Mesangial cell (primary cell): ENCODE data around the gene ABHD17A. TPM values are rescaled to one million over a fixed set of nuclear protein-coding genes. Genes with fewer than 3 reads are reported as not detected.

Experiments used
- total RNA-seq: library from RNA; depleted of rRNA; stranded (reverse); fragments of >200 nt; gene quantifications from 2 replicates; pipeline ENCODE4 v1.2.3, GENCODE V29; 2015

The ABHD17A gene
- total RNA-seq: 104 and 115 TPM in 2 replicates

GRCh38 chr19:1885398-1886119, at the start of gene ABHD17A:
ABHD17A (minus strand) TSS chr19:1885496; CDS start chr19:1881566, 3,930 bp downstream.

DNA sequence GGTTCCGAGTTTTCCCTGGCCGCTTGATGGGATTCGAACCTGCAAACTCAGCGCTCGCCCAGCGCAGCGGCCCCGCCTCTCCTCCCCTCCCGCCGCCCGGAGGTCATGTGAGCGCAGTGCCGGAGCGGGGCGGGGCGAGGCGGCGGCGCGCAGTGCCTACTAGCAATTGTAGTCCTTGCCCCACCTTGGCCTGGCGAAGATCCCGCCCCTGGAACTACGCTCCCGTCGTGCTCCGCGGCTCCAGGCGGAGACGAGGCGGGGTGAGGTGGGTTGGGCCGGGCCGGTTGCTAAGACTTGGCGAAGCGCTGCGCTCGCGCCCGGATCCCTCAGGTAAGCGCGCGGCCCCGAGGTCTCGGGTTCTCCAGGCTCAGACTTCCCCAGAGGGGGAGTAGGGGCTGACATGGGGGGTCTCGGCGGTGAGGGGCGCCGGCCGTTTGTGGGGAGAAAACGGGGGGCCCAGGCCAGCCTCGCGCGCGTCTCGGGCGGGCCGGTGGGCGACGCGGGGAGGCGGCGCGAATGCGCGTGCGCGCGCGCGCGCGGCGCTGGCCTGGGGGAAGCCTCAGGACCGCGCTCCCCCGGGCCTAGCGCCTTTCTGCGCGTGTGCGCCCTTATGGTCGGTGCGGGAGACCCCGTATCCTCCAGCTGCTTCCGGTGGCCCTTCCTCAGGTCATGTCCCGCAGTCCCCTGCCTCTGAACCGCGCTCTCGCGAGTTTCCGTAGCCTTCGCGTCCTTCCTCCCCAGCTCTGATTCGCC, 20.0 kb upstream of the ABHD17A start, which contains the start of the genes ADAT3 and SCAMP4:
TSS of gene ADAT3 (plus strand) at position 290 of the 753 bp plus-strand sequence. CDS start 6,649 bp downstream, outside the sequence.
TSS of gene SCAMP4 (plus strand) at position 290 of the 753 bp plus-strand sequence. CDS start 9,621 bp downstream, outside the sequence.

DNA sequence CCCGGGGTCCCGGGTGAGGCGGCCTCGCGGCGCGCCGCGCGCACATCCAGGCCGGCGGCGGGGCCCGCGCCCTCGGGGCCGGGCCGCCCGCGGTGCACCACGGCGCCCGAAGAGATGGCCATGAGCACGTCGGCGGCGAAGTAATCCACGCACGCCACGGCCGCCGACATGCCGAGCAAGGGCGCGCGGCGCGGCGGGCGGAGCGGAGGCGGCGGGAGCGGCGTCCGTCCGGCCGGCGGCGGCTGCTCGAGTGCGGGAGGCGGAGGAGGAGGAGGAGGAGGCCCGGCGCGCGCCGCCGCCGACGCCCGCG, 22.0 kb downstream of the ABHD17A start, which contains the start of gene KLF16:
TSS of gene KLF16 (minus strand) at position 252 of the 310 bp plus-strand sequence. CDS start at position 170, 82 bp downstream.

DNA sequence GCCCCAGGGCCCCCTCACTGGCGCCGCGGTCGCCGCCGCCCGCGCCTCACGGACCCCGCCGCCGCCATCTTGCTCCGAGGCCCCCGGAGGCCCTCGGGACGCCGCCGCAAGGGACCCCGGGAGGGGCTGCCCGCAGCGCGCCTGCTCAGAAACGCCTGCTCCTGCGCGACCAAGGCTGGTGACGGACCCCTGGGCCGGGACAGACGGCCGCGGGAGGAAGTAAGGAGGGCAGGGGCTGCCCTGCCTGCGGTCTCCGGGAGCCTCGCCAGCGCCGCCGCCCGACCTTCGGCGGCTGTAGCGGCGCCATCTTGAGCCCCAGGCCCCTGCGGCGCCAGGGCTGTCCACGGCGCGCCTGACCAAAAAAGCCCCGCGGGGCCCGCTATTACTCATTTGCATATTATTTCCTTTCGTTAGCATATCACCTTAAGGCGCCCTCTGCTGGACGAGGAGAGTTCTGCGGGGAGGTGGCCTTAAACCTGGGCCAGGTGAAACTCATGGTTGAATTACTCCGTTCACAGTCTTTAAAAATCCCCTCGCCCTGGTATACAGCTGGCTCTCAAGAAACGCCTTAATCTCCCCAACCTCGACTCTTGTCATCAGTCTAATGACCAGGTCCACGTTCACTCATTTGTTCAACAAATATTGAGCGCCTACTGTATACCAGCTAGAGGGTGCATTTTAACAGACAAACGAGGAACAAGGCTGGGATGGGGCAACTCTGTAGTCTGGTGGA, 36.7 kb downstream of the ABHD17A start, which contains the start of gene REXO1:
TSS of gene REXO1 (minus strand) at position 85 of the 733 bp plus-strand sequence. CDS start 125 bp downstream, outside the sequence.

Other genes with a start within 250 kb of the ABHD17A start
- gene TCF3, start 232.9 kb downstream of the ABHD17A start, total RNA-seq: 164 and 236 TPM in 2 replicates
- not detected in 2 replicates for gene ONECUT3, start 132.0 kb downstream of the ABHD17A start, total RNA-seq
- 5.4 and 5.6 TPM in 2 replicates for gene ATP8B3, start 73.2 kb downstream of the ABHD17A start, total RNA-seq
- 23.6 and 41.8 TPM in 2 replicates for gene REXO1, start 37.0 kb downstream of the ABHD17A start, total RNA-seq
- 22.5 and 35.2 TPM in 2 replicates for gene KLF16, start 21.9 kb downstream of the ABHD17A start, total RNA-seq
- gene ADAT3, start 19.9 kb upstream of the ABHD17A start, total RNA-seq: 7.0 and 8.6 TPM in 2 replicates
- gene SCAMP4, start 19.9 kb upstream of the ABHD17A start, total RNA-seq: 103 and 128 TPM in 2 replicates
- gene CSNK1G2, start 55.7 kb upstream of the ABHD17A start, total RNA-seq: 94.3 and 97.7 TPM in 2 replicates
- gene BTBD2, start 130.2 kb upstream of the ABHD17A start, total RNA-seq: 75.8 and 189 TPM in 2 replicates
- gene MKNK2, start 165.7 kb upstream of the ABHD17A start, total RNA-seq: 93.0 and 188 TPM in 2 replicates
- 48.3 and 50.0 TPM in 2 replicates for gene MOB3A, start 210.8 kb upstream of the ABHD17A start, total RNA-seq
- gene IZUMO4, start 211.4 kb upstream of the ABHD17A start, total RNA-seq: 2.1 and 4.1 TPM in 2 replicates